Measurements from ENCODE around the gene SPRR5.

DNA sequence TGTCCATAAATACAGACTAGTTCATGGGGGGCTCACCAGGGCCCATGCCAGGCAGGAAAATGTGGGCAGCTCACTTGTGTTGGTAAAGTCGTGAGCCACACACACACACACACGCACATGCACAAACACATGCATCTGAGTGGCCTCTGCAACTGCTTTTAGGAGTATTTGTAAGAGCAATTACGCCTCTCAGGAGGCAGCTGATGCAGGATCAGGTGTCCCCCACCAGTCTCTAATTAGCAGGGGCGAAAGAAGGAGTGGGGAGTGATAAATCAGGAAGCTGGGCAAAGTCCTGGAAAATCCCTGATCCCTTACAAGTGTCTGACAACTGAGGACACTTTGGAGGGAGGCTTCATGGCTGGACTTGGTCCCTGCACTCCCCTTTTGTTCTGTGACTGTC lies 44.4 kb upstream of the SPRR5 start:
- no peak for TF ChIP-seq CTCF (IDR thresholded peaks at IDR 0.05)
- TF ChIP-seq POLR2A (IDR thresholded peaks at IDR 0.05): no peak
